RCC 7860 (cell line): ENCODE data around the gene TRPM2.

Experiments used
- DNase-seq: peaks from one replicate; pipeline ENCODE4 v3.0.0-alpha.2; 2015; ENCODE audit warnings: low spot score
- FAIRE-seq: peaks from 2 replicates; lab custom pipeline; 2012; peaks lifted over from hg19 to GRCh38; lab: Jason Lieb, UNC

TRPM2 gene

GRCh38 chr21:44439211-44439600 is 85.8 kb downstream of the TRPM2 start:
- no peak for FAIRE-seq
- no peak for DNase-seq

- no peak for FAIRE-seq
- DNase-seq: no peak
Observed at GRCh38 chr21:44440241-44441040, 87.0 kb downstream of the TRPM2 start.

- no peak for DNase-seq
- FAIRE-seq: no peak
Observed at GRCh38 chr21:44441041-44441400, 87.6 kb downstream of the TRPM2 start.

- FAIRE-seq: no peak
- DNase-seq: no peak
Observed at GRCh38 chr21:44441581-44442265, 88.3 kb downstream of the TRPM2 start.

GRCh38 chr21:44442266-44443125 is 89.1 kb downstream of the TRPM2 start:
- DNase-seq (no peak), FAIRE-seq (no peak)

GRCh38 chr21:44443291-44443890 is 90.0 kb downstream of the TRPM2 start:
- no peak for FAIRE-seq
- no peak for DNase-seq

DNA sequence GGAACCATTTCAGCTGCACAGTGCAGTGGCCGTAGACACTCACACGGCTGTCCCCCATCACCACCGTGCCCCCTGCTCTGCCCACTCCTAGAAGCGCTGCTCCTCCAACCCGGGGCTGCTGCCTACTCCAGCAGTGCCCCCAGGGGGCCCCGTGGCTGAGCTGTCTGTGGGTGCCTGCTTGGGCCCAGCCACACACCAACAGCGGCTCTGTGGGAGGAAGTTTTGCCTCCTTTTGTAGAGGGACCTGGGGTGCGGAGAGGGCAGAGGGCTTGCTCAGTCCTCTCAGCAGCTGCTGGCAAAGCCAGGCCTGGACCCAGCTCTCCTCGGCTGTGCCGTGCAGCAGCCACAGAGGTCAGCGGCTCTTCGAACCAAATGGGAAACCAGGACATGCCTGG is 90.5 kb downstream of the TRPM2 start:
- FAIRE-seq: no peak
- DNase-seq: no peak

DNA sequence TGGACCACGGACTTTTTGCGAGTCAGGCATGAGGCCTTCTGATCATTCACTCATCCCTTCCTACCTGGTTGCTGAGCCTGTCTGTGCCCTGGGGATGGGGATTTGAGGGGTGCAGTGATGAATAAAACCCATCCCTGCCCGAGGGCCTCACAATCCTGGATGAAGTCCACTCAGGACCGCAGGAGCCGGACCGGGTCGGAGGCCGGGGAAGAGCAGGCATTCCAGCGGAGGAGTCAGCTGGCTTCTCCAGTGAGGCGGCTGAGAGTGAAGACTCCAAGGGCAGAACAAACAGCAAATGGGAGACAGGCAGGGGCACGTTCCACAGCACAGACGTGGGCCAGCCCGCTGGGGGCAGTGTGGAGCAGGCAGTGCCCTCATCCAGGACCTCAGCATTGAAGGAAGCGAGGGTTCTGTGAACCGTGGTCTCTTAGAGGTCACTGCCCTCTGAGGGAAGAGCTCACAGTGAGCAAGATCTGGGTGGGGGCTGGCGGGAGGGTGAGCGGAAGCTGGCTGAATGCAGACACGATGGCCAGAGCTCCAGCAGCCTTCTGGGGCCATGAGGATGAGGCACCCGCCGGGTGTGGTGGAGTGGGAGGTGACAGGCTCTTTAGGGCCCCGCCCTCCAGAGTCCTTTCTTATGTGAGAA is 91.0 kb downstream of the TRPM2 start:
- no peak for DNase-seq
- no peak for FAIRE-seq

- DNase-seq: no peak
- no peak for FAIRE-seq
Observed at GRCh38 chr21:44445145-44445812, 91.9 kb downstream of the TRPM2 start.

- DNase-seq (no peak), FAIRE-seq (no peak)
Observed at GRCh38 chr21:44448651-44449131, 95.3 kb downstream of the TRPM2 start.

GRCh38 chr21:44449473-44450363 is 96.3 kb downstream of the TRPM2 start:
- no peak for FAIRE-seq
- DNase-seq: no peak

- DNase-seq (no peak), FAIRE-seq (no peak)
Observed at GRCh38 chr21:44450402-44450801, 97.0 kb downstream of the TRPM2 start.

GRCh38 chr21:44450999-44451398 is 97.6 kb downstream of the TRPM2 start:
- no peak for DNase-seq
- no peak for FAIRE-seq

- DNase-seq (no peak), FAIRE-seq (no peak)
Observed at GRCh38 chr21:44453120-44453519, 99.7 kb downstream of the TRPM2 start.

GRCh38 chr21:44454058-44454457 is 100.6 kb downstream of the TRPM2 start:
- DNase-seq: no peak
- no peak for FAIRE-seq

- FAIRE-seq (no peak), DNase-seq (no peak)
Observed at GRCh38 chr21:44454747-44455523, 101.5 kb downstream of the TRPM2 start, which contains the start of gene LRRC3. Gene LRRC3 (plus strand): TSS chr21:44455510. CDS start chr21:44456645, 1,135 bp downstream.

- FAIRE-seq: no peak
- no peak for DNase-seq
Observed at GRCh38 chr21:44455524-44456213, 102.2 kb downstream of the TRPM2 start.
